MM.1S (cell line): ENCODE data around the gene NMNAT3.

Source experiments
- DNase-seq: peaks from one replicate; pipeline ENCODE4 v3.0.0-alpha.2; 2015
- H2AFZ ChIP-seq: fragments of 300-600 bp; sonication (generic); 2 replicates; pipeline ENCODE4 v1.6.0; 2016; ENCODE audit warnings: antibody characterized with exemption, low read length
- H3F3A ChIP-seq: fragments of 300-600 bp; sonication (generic); 2 replicates; pipeline ENCODE4 v1.6.1; 2016; ENCODE audit warnings: mild to moderate bottlenecking, antibody characterized with exemption, low read length, moderate library complexity, mixed read lengths; ENCODE audit not compliant: insufficient read depth
- H3K27ac ChIP-seq: fragments of 300-600 bp; sonication (generic); 2 replicates; pipeline ENCODE4 v1.5.1; 2016; ENCODE audit warnings: mild to moderate bottlenecking, low read length
- H3K27me3 ChIP-seq: fragments of 300-600 bp; sonication (generic); replicated peaks from 2 replicates; pipeline ENCODE4 v1.6.0; 2016; ENCODE audit warnings: low read length; ENCODE audit not compliant: insufficient read depth
- H3K36me3 ChIP-seq: fragments of 300-600 bp; sonication (generic); replicated peaks from 2 replicates; pipeline ENCODE4 v1.6.1; 2016; ENCODE audit warnings: mild to moderate bottlenecking, low read length, mixed read lengths; ENCODE audit not compliant: insufficient read depth
- H3K4me1 ChIP-seq: fragments of 300-600 bp; sonication (generic); 2 replicates; pipeline ENCODE4 v1.6.1; 2016; ENCODE audit warnings: low read length, mixed read lengths
- H3K4me2 ChIP-seq: fragments of 300-600 bp; sonication (generic); 2 replicates; pipeline ENCODE4 v1.6.0; 2016; ENCODE audit warnings: low read depth, low read length
- H3K4me3 ChIP-seq: fragments of 300-600 bp; sonication (generic); 2 replicates; pipeline ENCODE4 v1.5.1; 2016; ENCODE audit warnings: low read length, mixed read lengths
- H3K79me2 ChIP-seq: fragments of 300-600 bp; sonication (generic); 2 replicates; pipeline ENCODE4 v1.6.1; 2016; ENCODE audit warnings: mixed run types, low read length, mixed read lengths
- H3K9ac ChIP-seq: fragments of 300-600 bp; sonication (generic); 2 replicates; pipeline ENCODE4 v1.6.1; 2016; ENCODE audit warnings: low read length, mixed read lengths
- H3K9me2 ChIP-seq: fragments of 300-600 bp; sonication (generic); replicated peaks from 2 replicates; pipeline ENCODE4 v1.6.1; 2016; ENCODE audit warnings: mild to moderate bottlenecking, low read length, mixed read lengths; ENCODE audit not compliant: insufficient read depth
- H3K9me3 ChIP-seq: fragments of 300-600 bp; sonication (generic); replicated peaks from 2 replicates; pipeline ENCODE4 v1.6.1; 2016; ENCODE audit warnings: mild to moderate bottlenecking, low read length, mixed read lengths; ENCODE audit not compliant: insufficient read depth
- H4K20me1 ChIP-seq: fragments of 300-600 bp; sonication (generic); 2 replicates; pipeline ENCODE4 v1.6.1; 2016; ENCODE audit warnings: mild to moderate bottlenecking, low read length, moderate library complexity, mixed read lengths; ENCODE audit not compliant: insufficient read depth
- CTCF ChIP-seq: fragments of 300-600 bp; sonication (generic); IDR thresholded peaks from 2 replicates; pipeline ENCODE4 v1.5.1; 2016; ENCODE audit warnings: antibody characterized with exemption, low read length, mixed read lengths
- EZH2 ChIP-seq: fragments of 300-600 bp; sonication (generic); optimal IDR thresholded peaks from 2 replicates; pipeline ENCODE3; 2017; ENCODE audit warnings: low read depth, mild to moderate bottlenecking, antibody characterized with exemption, low read length, mixed read lengths
- EZH2phosphoT487 ChIP-seq: fragments of 300-600 bp; sonication (generic); IDR thresholded peaks from 2 replicates; pipeline ENCODE4 v1.6.1; 2018; ENCODE audit warnings: antibody characterized with exemption, low read length

NMNAT3 gene

DNA sequence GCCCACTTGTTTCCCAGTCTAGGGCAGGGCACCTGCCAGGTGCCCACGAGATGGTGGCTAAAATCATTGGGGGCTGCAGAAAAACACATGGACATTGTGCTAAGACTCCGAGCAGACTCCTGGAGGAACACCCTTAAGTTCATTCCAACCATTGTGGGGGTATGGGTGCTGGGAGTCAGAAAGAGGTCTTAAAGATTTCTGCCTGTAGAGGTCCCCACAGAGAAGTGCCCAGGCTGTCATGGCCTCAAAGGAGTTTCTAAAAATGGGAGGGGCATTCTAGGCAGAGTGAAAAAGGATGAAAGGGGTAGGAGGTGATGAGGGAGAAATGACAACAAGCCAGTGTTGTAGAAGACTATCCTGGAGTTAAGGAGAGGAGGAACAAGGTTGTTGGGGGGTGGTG lies 155.4 kb downstream of the NMNAT3 start:
- H3K27ac ChIP-seq = no peak overlapping the region
- H3K27me3 ChIP-seq = no peaks in the 10 kb centered on the region
- no peaks in the 10 kb centered on the region for H4K20me1 ChIP-seq
- H3K4me2 ChIP-seq = no peak overlapping the region
- no peak overlapping the region for H2AFZ ChIP-seq
- no peaks in the 10 kb centered on the region for H3K9me3 ChIP-seq
- H3K9me2 ChIP-seq = no peaks in the 10 kb centered on the region
- H3F3A ChIP-seq = no peaks in the 10 kb centered on the region
- H3K79me2 ChIP-seq = no peaks in the 10 kb centered on the region
- no peak overlapping the region for H3K9ac ChIP-seq
- DNase-seq = no peak
- H3K4me3 ChIP-seq = no peak overlapping the region
- TF ChIP-seq CTCF (no peak), EZH2phosphoT487 (no peak), EZH2 (no peak)
- no peaks in the 10 kb centered on the region for H3K4me1 ChIP-seq
- H3K36me3 ChIP-seq = no peaks in the 10 kb centered on the region

GRCh38 chr3:139521816-139522215 lies 156.0 kb downstream of the NMNAT3 start:
- Histone ChIP-seq H3K4me3 (no peak overlapping the region), H3F3A (no peaks in the 10 kb centered on the region), H3K9me2 (no peaks in the 10 kb centered on the region), H3K9me3 (no peaks in the 10 kb centered on the region), H4K20me1 (no peaks in the 10 kb centered on the region), H3K27ac (no peak overlapping the region), H3K36me3 (no peaks in the 10 kb centered on the region), H3K79me2 (no peaks in the 10 kb centered on the region), H3K27me3 (no peaks in the 10 kb centered on the region), H3K4me1 (no peaks in the 10 kb centered on the region), H3K4me2 (no peak overlapping the region), H2AFZ (no peak overlapping the region), H3K9ac (no peak overlapping the region)
- TF ChIP-seq CTCF = no peak
- TF ChIP-seq EZH2 = no peak
- no peak for TF ChIP-seq EZH2phosphoT487
- DNase-seq = no peak

DNA sequence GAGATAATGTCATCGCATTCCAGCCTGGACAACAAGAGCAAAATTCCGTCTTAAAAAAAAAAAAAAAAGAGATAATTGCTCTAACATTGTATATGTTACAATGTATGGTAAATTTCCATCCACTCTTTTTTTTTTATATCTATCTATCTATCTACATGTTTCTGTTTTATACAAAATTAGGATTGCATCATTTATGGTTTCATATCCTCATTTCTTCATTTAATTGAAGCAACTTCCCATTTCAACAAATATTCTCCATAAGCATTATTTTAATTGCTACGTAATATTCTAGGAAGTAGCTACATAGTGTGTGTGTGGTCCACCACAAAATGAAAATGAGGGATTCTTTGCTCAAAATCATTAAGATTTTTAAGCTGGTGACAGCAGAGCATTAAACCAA lies 156.6 kb downstream of the NMNAT3 start:
- TF ChIP-seq EZH2phosphoT487 (no peak), EZH2 (no peak), CTCF (no peak)
- Histone ChIP-seq H3K27ac (no peak overlapping the region), H3K4me2 (no peak overlapping the region), H3K9me2 (no peaks in the 10 kb centered on the region), H4K20me1 (no peaks in the 10 kb centered on the region), H3K4me1 (no peaks in the 10 kb centered on the region), H2AFZ (no peak overlapping the region), H3K79me2 (no peaks in the 10 kb centered on the region), H3K4me3 (no peak overlapping the region), H3K36me3 (no peaks in the 10 kb centered on the region), H3K9ac (no peak overlapping the region), H3F3A (no peaks in the 10 kb centered on the region), H3K9me3 (no peaks in the 10 kb centered on the region), H3K27me3 (no peaks in the 10 kb centered on the region)
- DNase-seq = no peak
